Retinal pigment epithelial cell (primary cell): ENCODE results near the gene CNNM3.
A peak's percentile ranks its signal among the peaks of the same experiment; 100 is the strongest.
"Not testable (repeated sequence)": the region's sequence is repeated elsewhere in the genome, so short reads cannot be mapped to it uniquely, and the experiment has no call there.

ENCODE experiments used
- DNase-seq: peaks from one replicate; pipeline ENCODE4 v3.0.0-alpha.2; 2010; ENCODE audit warnings: low read depth
- H3K4me3 ChIP-seq: 2 replicates; pipeline ENCODE4 v1.5.1; 2011; ENCODE audit warnings: mild to moderate bottlenecking, low read length, control low read depth, moderate library complexity
- TF ChIP-seq, protein P1 (sequence below): conservative IDR thresholded peaks from 2 replicates; pipeline ENCODE4 v1.5.1; 2011; ENCODE audit warnings: low read depth, low read length, control low read depth, inconsistent platforms

The CNNM3 gene

DNA sequence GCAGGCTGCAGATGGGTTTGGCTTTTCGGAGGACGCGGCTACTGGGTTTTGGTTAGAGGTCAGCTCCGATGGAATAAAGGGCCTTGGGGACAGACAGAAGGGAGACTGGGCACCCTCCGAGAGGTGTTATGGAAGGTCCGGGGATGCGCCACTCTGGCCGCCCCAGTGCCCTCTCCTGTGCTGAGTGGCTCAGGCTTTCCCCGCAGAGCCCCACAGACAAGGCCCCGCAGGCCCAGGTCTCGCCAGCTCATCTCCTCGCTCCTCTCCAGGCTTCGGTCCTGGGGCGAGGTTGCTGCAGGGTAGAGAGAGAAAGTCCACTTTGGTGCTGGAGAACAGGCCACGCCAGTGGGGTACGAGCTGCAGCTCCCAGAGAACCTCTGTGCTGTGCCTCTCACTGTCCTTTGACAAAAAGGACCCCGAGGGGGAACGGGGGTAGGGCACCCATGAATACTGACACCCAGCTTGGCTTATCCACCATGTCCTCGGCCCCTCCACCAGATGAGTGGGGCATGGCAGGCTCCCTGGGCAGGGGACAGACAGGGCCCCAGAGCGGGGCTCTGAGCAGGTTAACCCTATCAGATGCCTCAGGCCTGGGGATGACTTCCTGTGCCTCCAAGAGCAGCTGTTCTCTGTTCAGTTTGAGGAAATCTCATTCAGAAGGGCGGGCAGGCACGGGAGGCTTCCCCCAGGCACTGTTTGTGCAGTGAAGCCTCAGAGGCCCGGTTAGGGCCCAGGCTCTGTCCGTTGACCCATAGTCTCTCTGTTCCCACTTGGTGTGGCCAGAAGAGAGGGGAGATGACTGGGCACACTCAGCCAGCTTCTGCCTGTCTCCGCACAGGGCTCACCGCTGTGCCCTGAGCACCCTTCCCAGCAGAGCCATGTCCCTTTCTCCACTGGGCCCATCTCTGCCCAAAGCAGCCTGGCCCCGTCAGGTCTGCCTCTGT, 15.7 kb upstream of the CNNM3 start:
- no peak for DNase-seq
- no peak overlapping the region for H3K4me3 ChIP-seq
- TF ChIP-seq, protein P1, sequence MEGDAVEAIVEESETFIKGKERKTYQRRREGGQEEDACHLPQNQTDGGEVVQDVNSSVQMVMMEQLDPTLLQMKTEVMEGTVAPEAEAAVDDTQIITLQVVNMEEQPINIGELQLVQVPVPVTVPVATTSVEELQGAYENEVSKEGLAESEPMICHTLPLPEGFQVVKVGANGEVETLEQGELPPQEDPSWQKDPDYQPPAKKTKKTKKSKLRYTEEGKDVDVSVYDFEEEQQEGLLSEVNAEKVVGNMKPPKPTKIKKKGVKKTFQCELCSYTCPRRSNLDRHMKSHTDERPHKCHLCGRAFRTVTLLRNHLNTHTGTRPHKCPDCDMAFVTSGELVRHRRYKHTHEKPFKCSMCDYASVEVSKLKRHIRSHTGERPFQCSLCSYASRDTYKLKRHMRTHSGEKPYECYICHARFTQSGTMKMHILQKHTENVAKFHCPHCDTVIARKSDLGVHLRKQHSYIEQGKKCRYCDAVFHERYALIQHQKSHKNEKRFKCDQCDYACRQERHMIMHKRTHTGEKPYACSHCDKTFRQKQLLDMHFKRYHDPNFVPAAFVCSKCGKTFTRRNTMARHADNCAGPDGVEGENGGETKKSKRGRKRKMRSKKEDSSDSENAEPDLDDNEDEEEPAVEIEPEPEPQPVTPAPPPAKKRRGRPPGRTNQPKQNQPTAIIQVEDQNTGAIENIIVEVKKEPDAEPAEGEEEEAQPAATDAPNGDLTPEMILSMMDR: no peak

DNA sequence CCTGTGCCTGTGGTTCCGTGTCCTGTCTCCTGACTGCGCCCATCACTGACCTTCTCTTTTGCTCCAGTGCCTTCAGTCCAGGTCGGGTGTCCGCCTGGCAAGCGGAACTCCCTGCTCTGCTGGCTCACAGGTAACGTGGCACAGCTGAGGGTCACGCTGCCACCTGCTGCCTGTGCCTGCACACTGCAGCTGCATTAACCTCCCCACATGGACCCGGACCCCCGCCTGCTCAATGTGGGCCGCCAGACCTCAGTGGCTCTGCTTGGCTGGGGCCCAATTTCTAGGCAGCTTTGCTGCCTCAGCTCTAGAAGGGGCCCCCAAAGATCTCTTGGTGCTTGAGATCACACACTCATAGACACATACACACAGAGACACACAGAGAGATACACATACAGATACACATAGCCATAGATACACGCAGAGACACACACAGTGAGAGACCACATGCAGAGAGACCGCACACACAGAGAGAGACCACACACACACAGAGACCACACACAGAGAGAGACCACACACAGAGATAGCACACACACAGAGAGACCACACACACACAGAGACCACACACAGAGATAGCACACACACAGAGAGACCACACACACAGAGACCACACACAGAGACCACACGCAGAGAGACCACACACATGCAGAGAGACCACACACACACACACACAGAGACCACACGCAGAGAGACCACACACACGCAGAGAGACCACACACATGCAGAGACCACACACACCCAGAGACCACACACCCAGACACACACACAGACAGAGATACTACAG, 14.9 kb upstream of the CNNM3 start:
- TF ChIP-seq, protein P1: peak; percentile 93
- no peak for DNase-seq
- H3K4me3 ChIP-seq: no peak overlapping the region

DNA sequence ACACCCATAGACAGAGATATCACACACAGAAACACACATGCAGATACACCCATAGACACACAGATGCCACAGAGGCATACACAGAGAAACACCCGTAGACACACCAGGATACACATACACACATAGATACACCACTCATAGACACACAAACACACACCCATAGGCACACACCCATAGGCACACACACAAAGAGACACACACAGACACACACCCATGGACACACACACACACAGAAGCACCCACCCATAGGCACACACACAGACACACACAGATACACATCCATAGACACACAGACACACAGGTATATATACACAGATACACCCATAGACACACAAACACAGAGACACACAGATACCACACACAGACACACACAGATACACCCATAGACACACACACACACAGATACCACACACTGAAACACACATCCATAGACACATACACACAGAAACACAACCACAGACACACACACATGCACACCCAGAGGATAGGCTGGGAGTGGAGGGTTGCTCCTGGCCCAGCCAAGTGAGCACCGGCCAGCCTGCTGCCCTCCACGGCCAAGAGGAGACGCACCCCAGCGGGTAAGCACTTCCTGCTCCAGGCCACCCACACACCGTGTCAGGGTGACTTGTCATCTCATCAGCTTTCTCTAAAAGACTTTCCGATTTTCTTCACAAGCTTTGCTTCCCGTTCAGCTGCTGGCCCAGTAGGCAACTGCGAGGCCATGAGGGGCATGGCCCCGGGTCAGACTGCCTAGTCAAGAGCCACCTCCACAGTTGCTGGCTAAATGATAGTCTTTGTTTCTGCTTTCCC, 14.1 kb upstream of the CNNM3 start:
- TF ChIP-seq, protein P1: no peak
- DNase-seq: no peak
- no peak overlapping the region for H3K4me3 ChIP-seq

DNA sequence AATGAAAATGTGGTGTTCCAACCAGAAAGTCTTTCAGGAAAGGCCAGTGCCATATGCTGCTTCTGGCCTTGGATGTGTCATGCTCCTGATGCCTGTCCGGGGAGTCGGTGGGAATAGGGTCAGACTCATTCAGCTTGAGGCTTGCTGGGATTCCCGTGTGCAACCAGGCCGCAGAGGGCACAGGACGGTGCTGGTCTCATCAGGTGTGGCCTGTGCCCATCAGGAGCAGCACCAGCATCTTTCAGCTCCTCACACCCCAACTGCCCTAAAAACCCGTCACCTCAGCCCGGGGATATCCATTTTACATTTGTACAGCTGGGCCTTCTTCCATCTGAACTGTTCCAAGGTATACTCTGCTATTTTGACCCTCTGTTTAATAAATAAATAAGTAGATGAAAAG, 13.3 kb upstream of the CNNM3 start:
- TF ChIP-seq, protein P1: no peak
- no peak overlapping the region for H3K4me3 ChIP-seq
- no peak for DNase-seq

DNA sequence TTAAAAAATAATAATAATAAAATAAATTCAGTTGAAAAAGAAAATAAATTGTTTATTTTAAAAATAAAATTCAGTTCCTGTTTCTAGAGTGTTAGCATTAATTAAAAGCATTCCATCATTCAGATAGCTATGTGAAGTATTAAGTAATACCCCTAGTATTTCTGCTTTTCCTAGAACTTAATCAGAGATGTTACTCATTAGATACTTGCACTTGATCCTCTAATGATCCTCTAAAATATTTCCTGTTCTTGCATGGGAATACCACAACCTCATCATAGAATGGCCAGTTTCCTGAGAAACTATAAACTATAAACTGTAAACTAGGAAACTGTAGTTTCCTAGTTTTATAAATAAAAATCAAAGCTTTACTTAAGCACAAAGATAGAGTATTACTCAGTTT, 11.1 kb upstream of the CNNM3 start:
- no peak for DNase-seq
- TF ChIP-seq, protein P1: no peak

DNA sequence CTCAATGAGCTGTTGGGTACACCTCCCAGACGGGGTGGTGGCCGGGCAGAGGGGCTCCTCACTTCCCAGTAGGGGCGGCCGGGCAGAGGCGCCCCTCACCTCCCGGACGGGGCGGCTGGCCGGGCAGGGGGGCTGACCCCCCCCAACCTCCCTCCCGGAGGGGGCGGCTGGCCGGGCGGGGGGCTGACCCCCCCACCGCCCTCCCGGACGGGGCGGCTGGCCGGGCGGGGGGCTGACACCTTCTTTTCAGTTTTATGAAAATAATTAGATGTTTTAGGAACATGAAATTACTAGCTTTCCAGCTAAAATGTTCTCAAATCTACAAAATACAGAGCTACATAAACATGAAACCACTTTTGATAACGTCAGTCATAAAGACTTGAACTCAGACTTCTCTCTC, 10.1 kb upstream of the CNNM3 start:
- H3K4me3 ChIP-seq, DNase-seq: not testable (repeated sequence)

More for the DNA sequence above, 11.1 kb upstream of the CNNM3 start:
- H3K4me3 ChIP-seq: no peak overlapping the region
